Kasumi-1 (cell line): ENCODE measurements around the gene TMEM54.

ENCODE experiments used
- DNase-seq, 2 experiments: peaks; one replicate each; lab custom pipeline; 2025; lab: John Stamatoyannopoulos, UW

Gene TMEM54

DNA sequence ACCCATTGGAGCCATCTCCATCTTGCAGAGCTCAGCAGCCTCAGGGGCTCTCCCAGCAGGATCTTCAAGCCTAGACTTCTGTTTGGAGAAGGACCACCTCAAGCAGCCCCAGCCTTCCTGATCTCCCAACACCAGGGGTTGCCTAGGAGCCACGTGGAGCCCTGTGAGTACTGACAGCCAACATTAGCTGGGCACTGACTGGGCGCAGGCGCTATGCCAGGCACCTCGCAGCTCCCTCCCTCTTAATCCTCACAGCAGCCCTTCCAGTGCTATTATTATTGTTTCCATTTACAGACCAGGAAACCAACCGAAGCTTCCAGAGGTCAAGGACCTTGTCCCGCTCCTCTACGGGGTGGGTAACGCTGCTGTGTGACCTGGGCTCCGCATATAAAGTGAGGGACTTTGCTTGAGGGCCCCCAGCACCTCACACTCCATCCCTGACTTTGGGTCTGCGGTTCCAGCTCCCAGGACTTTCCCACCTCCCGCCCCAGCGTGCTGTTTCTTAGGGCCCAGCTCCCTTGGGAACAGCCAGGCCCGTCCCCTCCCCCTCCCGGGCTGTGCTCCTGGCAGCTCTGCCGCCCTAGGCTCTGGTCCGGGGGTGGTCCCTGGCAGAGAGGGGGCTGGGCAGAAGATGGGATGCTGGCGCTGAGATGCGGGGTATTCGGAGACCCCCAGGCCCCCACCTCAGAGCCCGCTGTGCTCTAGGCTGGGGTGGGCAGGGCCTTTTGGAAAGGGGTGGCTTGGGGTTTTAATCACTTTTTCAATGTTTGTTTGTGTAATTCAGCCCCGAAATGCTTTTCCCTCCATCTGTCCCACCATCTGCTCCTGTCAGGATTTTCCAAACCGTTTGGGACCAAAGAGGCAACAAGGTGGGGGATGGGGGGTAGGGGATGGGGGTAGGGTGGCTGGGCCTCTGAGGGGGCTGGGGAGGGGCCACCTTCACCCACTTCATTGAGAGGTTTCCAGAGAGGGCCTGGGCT lies 19.0 kb downstream of the TMEM54 start:
- DNase-seq: no peak

- no peak for DNase-seq
Observed at GRCh38 chr1:32881291-32881690, 19.9 kb downstream of the TMEM54 start.

DNA sequence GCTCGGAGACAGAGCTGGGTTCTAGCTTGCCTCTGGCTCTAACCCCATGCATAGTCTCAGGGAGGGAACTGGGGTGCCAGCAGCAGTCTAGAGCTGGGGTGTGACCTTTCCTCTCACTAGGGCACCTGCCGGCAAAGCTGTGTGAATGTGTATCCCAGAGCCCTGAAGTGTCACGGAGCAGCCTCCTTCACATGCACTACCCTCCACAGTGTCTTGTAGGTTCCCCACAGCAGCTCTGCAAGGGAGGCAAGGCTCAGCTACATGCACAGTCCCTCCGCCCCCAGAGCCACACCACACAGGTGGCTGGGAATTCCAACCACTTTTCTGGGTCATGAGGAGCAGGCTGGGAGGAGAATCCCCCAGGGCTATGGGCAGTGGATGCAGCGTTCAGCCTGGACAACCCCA lies 22.6 kb downstream of the TMEM54 start:
- DNase-seq: no peak

DNA sequence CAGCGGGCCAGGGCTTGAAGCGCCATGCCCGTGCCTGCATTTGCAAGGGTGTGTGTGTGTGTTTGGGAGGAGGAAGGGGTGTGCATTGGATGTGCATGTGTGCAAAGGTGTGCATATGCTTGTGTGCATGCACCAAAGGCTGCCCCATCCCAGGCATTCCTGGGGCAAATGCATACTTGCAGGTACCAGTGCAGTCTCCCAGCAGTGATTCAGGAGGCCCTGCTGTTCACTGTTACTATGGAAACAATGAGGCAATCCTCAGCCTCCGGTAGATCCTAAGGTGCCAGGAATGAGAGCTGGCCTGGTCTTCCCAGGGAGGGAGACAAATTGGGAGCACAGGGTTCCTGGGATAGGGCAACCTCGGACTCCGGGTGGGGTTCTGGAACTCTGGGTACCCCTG lies 23.0 kb downstream of the TMEM54 start:
- no peak for DNase-seq

DNA sequence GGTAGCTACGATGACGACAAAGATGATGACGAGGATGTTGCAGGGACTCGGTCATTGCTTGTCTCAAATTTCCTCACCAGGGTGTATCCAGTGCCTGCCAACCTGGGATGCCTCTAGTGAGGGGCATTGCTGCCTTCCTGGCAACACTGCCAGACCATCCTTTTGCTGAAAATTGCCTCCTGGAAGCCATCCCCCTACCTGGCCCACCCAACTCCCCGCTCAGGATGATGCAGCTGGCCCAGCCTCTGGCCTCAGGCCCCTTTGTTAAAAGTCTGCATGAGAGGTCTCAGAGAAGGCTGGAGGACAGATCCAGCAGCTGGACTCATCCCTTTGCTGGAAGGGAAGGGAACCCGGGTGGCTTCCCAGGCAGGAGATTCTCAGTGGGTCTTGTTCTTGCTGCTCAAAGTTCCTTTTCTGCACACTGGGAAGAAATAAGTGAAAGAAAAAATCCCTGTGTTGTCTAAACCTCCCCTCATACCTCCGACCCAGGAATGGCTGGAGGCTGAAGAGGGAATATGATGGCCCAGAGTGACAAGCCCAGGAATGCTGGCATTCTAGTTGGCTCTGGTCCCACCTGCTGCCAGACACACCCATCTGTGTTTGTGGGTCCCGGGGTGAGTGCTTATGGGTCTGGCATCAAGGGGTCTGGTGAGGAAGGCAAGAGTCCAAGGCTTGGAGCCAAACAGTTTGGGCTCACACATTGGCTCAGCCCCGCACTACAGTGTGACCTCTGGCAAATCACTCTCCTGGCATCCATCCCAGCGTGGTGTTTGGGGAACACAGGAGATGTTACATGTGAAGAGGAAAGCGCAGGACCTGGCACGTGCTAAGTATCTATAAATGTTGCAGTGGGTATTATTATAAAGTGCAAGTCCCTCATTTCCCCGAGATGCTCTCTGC lies 23.7 kb downstream of the TMEM54 start:
- DNase-seq: no peak

- DNase-seq: peak; percentile 32 to 46
Observed at GRCh38 chr1:32876341-32877210, 24.6 kb downstream of the TMEM54 start.

DNA sequence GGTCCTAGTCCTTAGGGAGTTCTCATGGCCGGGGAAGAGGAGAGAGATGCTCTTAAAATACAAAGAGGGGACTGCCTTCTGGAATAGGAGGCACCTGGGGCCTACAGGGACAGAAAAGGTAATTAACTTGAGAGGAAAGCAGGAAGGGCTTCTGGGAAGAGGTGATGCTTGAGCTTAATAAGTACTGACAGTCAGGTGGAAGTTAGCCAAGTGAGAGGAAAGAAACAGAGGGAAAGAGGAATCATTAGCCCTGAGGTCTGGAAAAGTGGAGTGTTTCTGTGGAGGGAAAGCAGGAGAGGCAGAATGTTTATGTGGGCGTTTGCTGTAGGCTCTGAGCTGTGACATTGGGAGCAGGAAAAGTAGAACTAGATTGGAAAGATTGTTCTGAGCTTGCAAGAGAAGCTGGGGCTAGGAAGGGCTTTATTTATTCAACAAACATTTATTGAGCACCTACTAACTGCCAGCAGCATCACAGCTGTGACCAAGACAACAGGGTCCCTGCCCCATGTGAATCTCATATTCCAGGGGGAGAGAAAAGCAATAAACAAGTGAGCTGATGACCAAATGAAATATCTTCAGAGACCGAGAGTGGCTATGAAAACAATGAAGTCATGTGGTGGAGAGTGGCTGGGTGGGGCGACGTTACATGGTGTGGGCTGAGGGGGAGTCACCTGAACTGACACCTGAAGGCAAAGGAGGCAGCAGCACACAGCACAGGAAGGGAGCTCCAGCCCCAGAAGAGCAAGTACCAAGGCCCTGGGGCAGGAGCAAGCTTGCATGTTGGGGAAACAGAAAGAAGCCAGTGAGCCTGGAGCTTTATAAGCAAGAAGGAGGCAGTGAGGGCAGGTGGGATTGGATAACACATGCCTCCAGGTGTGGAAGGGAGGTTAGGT lies 26.1 kb downstream of the TMEM54 start:
- DNase-seq: no peak

DNA sequence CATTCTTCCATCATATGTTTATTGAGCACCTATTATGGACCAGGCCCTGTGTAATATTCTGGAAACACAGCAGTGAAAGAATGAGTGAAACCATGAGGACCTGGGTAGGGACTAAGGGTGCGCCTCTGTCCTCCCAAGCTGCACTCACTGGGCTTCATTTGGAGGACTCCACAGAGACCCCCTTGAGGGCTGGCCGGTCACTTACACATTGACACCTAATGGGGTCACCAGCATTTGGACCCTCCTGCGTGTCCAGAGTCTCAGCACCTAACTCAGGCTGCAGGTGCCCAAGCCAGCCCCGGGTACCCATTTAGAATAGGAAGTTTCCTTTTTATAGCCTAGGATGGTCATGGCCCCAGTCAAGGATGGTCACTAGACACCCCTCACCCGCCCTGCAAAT lies 27.7 kb downstream of the TMEM54 start:
- no peak for DNase-seq

- DNase-seq: no peak
Observed at GRCh38 chr1:32872192-32872460, 29.1 kb downstream of the TMEM54 start.

- no peak for DNase-seq
Observed at GRCh38 chr1:32871364-32872191, 29.6 kb downstream of the TMEM54 start.

- no peak for DNase-seq
Observed at GRCh38 chr1:32870615-32871363, 30.4 kb downstream of the TMEM54 start, which contains the start of gene FNDC5. TSS of gene FNDC5 (minus strand) at chr1:32870912.

GRCh38 chr1:32869923-32870614 lies 31.1 kb downstream of the TMEM54 start:
- DNase-seq: no peak

DNA sequence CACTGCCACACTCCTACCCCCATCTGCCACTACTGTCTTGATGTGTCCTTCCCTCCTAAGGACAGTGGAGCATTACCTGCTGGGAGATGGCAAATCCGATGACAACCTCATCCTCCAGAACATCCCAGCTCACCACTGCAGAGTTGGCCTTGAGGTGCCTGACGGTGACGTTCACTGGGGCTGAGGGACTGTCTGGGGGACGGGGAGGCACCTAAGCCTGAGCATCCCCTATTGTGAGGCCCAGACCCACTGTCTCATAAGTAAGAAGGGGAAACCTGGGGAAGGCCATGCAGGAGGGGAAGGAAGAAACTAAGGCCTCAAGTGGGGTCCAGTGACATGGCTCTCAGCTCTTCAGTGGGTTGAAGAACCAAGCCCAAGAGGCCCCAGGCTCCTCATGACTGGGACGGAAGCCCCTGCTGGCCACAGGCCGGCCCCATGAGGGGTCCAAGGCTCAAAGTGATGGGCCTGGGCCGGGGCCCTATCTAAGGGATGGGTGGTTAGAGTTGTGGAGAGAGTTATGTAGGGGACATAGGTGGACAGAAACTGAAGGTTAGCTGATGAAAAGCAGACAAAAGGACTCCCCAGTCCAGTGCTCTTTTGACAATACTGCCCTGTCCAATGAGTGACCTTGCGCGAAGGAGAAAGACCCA lies 32.3 kb downstream of the TMEM54 start:
- no peak for DNase-seq

- no peak for DNase-seq
Observed at GRCh38 chr1:32868085-32868484, 33.1 kb downstream of the TMEM54 start.

DNA sequence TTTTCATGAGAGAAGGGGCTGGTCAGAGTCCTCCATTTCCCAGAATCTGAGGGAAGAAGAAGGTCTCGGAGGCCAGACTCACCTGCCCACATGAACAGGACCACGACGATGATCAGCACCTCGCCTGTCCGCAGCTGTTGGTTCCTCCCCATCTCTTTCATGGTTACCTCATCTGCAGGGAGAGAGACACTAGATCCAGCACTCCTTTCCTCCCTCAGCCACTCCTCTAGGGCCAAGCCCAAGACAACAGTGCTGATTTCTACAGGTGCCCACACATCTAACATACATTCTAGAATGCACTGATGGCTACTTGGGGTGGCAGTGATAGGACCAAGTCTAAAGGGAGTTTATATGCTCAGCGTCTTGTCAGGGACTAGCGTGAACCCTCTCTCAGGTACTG lies 33.5 kb downstream of the TMEM54 start:
- no peak for DNase-seq

DNA sequence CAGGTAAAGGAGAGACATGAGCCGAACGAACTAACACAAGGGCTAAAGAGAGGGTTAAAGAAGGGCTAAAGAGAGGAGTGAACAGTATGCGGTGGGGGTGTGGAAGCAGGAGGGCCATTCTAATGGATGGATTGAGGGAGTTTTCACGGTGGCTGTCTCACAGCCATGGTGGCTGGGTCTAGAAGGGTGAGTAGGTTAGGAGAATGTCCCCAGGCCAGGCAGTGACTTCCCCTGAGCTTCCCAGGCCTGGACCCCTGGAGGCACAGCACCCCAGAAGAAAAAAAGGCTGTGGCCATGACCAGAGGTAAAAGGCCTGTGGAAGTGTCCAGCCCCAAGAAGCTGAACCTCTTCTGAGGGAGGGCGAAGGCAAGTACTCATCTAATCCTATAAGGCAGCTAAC lies 34.0 kb downstream of the TMEM54 start:
- no peak for DNase-seq

GRCh38 chr1:32865639-32866405 lies 35.4 kb downstream of the TMEM54 start:
- no peak for DNase-seq
